ENCODE measurements around the gene ZNF652. TPM values are rescaled to one million over a fixed set of nuclear protein-coding genes. Genes with fewer than 3 reads are reported as not detected.

Gene ZNF652
- total and polyA plus RNA-seq, 3 donors from 2014 or later: 32.3 to 62.3 (median 51.2) TPM

DNA sequence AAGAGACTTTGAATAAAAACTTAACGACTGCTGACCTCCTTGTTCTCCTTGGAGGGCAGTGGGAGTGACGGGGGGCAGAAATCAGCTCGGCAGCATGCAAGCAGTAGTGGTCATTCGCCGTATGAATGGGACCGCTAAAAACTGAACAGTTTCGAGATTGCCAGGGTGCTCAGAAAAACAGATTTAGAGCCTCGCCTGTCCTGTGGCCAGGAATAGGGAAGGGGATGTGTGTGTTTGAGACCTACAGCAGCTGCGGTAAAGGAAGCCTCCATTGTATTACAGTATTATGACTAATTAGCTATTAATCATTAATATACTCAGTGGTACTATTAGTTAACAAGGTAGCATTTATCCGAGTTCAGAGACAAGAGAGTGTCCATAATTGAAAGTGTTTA lies 670 bp upstream of the ZNF652 start:
- no peaks in the 10 kb centered on the region for H3K9me3 ChIP-seq
- no peaks in the 10 kb centered on the region for H3K27me3 ChIP-seq
- peak overlapping the region; percentile 84 to 95 for H3K27ac ChIP-seq
- H3K4me1 ChIP-seq: peaks cover 31% of the 10 kb centered on the region
- DNase-seq: no peak
- intact Hi-C loops (cut with DNase I; ENCODE audit: low total_unique reads): no loop called here
- peak overlapping the region; percentile 90 to 99 for H3K4me3 ChIP-seq
- WGBS, 2 donors: 12 to 14% methylated on average over 10 of the region's 10 CpGs
- TF ChIP-seq POLR2A (IDR thresholded peaks at IDR 0.05): no peak
- no peak for TF ChIP-seq CTCF (IDR thresholded peaks at IDR 0.05)
- no peaks in the 10 kb centered on the region for H3K36me3 ChIP-seq (ENCODE audit: low read depth, missing control alignments)

GRCh38 chr17:49361129-49361901 lies 735 bp downstream of the ZNF652 start:
- Histone ChIP-seq H3K4me1 (peaks cover 34% of the 10 kb centered on the region), H3K4me3 (peak overlapping the region; percentile 90 to 99), H3K27ac (peak overlapping the region; percentile 76 to 95), H3K9me3 (no peaks in the 10 kb centered on the region), H3K36me3 (ENCODE audit: low read depth, missing control alignments) (no peaks in the 10 kb centered on the region), H3K27me3 (no peaks in the 10 kb centered on the region)
- DNase-seq: peak; percentile 64
- TF ChIP-seq POLR2A (IDR thresholded peaks at IDR 0.05) (no peak), CTCF (IDR thresholded peaks at IDR 0.05) (no peak)
- WGBS, 2 donors: 0 to 1% methylated on average over 19 to 26 of the region's 52 CpGs
- intact Hi-C loops (cut with DNase I; ENCODE audit: low total_unique reads): no loop called here

DNA sequence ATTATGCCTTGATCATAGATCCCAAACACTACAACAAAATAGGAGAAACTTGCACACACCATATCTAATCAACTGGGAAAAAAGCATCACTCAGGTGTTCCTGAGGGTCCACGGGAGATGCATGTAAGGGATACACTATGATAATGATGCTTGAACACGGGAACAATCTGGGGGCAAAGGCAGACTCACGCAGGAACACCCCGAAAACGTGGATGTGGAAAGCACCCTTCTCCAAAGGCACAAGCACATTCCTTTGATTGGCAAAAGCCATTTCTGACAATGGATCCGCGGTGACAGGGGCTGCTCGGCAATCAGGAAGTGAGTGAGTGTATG lies 1.3 kb downstream of the ZNF652 start:
- H3K27ac ChIP-seq: peak overlapping the region in 1 of 2 donors; percentile 95
- intact Hi-C loops (cut with DNase I; ENCODE audit: low total_unique reads): no loop called here

GRCh38 chr17:49359990-49360795 lies 1.9 kb downstream of the ZNF652 start:
- intact Hi-C loops (cut with DNase I; ENCODE audit: low total_unique reads): no loop called here
- Histone ChIP-seq H3K4me1 (peaks cover 34% of the 10 kb centered on the region), H3K4me3 (peak overlapping the region; percentile 90 to 99), H3K27ac (peak overlapping the region in 1 of 2 donors; percentile 95), H3K27me3 (no peaks in the 10 kb centered on the region), H3K36me3 (ENCODE audit: low read depth, missing control alignments) (no peaks in the 10 kb centered on the region), H3K9me3 (no peaks in the 10 kb centered on the region)
- TF ChIP-seq CTCF (IDR thresholded peaks at IDR 0.05) (no peak), POLR2A (IDR thresholded peaks at IDR 0.05) (no peak)
- WGBS, 2 donors: 9 to 11% methylated on average over 8 of the region's 8 CpGs
- no peak for DNase-seq

More for the DNA sequence above, 1.3 kb downstream of the ZNF652 start:
- Histone ChIP-seq H3K27me3 (no peaks in the 10 kb centered on the region), H3K36me3 (ENCODE audit: low read depth, missing control alignments) (no peaks in the 10 kb centered on the region), H3K9me3 (no peaks in the 10 kb centered on the region), H3K4me1 (peaks cover 34% of the 10 kb centered on the region), H3K4me3 (peak overlapping the region; percentile 90 to 99)
- no peak for DNase-seq
- 2% methylated on average over 8 of the region's 8 CpGs for WGBS, 2 donors
- TF ChIP-seq POLR2A (IDR thresholded peaks at IDR 0.05) (no peak), CTCF (IDR thresholded peaks at IDR 0.05) (no peak)
